ENCODE results near the gene CAMTA1.
"Not testable (repeated sequence)": the region's sequence is repeated elsewhere in the genome, so short reads cannot be mapped to it uniquely, and the experiment has no call there.

The CAMTA1 gene

GRCh38 chr1:7121622-7121988, 336.4 kb downstream of the CAMTA1 start:
- no peak for DNase-seq

- no peak for DNase-seq
Observed at GRCh38 chr1:7127322-7128075, 342.2 kb downstream of the CAMTA1 start.

GRCh38 chr1:7128293-7128692, 343.0 kb downstream of the CAMTA1 start:
- DNase-seq: no peak

- DNase-seq: no peak
Observed at GRCh38 chr1:7130127-7130526, 344.9 kb downstream of the CAMTA1 start.

- no peak for DNase-seq
Observed at GRCh38 chr1:7135493-7135892, 350.2 kb downstream of the CAMTA1 start.

- DNase-seq: no peak
Observed at GRCh38 chr1:7136166-7136953, 351.1 kb downstream of the CAMTA1 start.

GRCh38 chr1:7140251-7140650, 355.0 kb downstream of the CAMTA1 start:
- DNase-seq: no peak

- no peak for DNase-seq
Observed at GRCh38 chr1:7145947-7146346, 360.7 kb downstream of the CAMTA1 start.

GRCh38 chr1:7146710-7147109, 361.5 kb downstream of the CAMTA1 start:
- DNase-seq: no peak

GRCh38 chr1:7147581-7148282, 362.5 kb downstream of the CAMTA1 start:
- DNase-seq: not testable (repeated sequence)

GRCh38 chr1:7149080-7149838, 364.0 kb downstream of the CAMTA1 start:
- no peak for DNase-seq

- no peak for DNase-seq
Observed at GRCh38 chr1:7150724-7151280, 365.5 kb downstream of the CAMTA1 start.

GRCh38 chr1:7151978-7152377, 366.7 kb downstream of the CAMTA1 start:
- no peak for DNase-seq

- DNase-seq: no peak
Observed at GRCh38 chr1:7152655-7153054, 367.4 kb downstream of the CAMTA1 start.

GRCh38 chr1:7153464-7153863, 368.2 kb downstream of the CAMTA1 start:
- no peak for DNase-seq

- no peak for DNase-seq
Observed at GRCh38 chr1:7159116-7159781, 374.0 kb downstream of the CAMTA1 start.

- not testable (repeated sequence) for DNase-seq
Observed at GRCh38 chr1:7168554-7168953, 383.3 kb downstream of the CAMTA1 start.

GRCh38 chr1:7171168-7171567, 385.9 kb downstream of the CAMTA1 start:
- no peak for DNase-seq

GRCh38 chr1:7171574-7171973, 386.3 kb downstream of the CAMTA1 start:
- DNase-seq: no peak

- no peak for DNase-seq
Observed at GRCh38 chr1:7172804-7173203, 387.6 kb downstream of the CAMTA1 start.

GRCh38 chr1:7174561-7174960, 389.3 kb downstream of the CAMTA1 start:
- no peak for DNase-seq
